ENCODE data around the gene MAPK7.

GRCh38 chr17:19411631-19412030, 33.3 kb downstream of the MAPK7 start:
- TF ChIP-seq CTCF (IDR thresholded peaks at IDR 0.05) (no peak), REST (IDR thresholded peaks at IDR 0.05; ENCODE audit: low read depth, low read length) (no peak), CHD2 (IDR thresholded peaks at IDR 0.05; ENCODE audit: low read length, partially characterized antibody) (no peak), YY1 (IDR thresholded peaks at IDR 0.05; ENCODE audit: low read depth) (0 out of 2 replicates have a peak, but pooled peaks have one; percentile 23), SMC3 (IDR thresholded peaks at IDR 0.05; ENCODE audit: low read depth, low read length) (no peak)

Data from SK-N-SH (cell line).